GM23338 (cell line): ENCODE results near the gene MYOZ3. TPM values are rescaled to one million over a fixed set of nuclear protein-coding genes. Genes with fewer than 3 reads are reported as not detected.

ENCODE experiments used
- ATAC-seq: fragments of 200-7000 bp; cut with Tn5 transposase; 3 replicates; pipeline ENCODE4 v1.9.1; 2020
- DNase-seq: peaks from one replicate; pipeline ENCODE4 v3.0.0-alpha.2; 2015; ENCODE audit warnings: low spot score
- H2AFZ ChIP-seq: fragments of 200-600 bp; sonication (generic); 2 replicates; pipeline ENCODE4 v1.8.0; 2016; ENCODE audit warnings: antibody characterized with exemption, mild to moderate bottlenecking, moderate library complexity
- H3F3A ChIP-seq: fragments of 200-600 bp; sonication (generic); replicated peaks from 2 replicates; pipeline ENCODE4 v1.8.0; 2017; ENCODE audit warnings: antibody characterized with exemption, mixed run types, low read depth
- H3K27ac ChIP-seq: fragments of 200-600 bp; sonication (generic); 2 replicates; pipeline ENCODE4 v1.6.1; 2016; ENCODE audit warnings: low read depth
- H3K27me3 ChIP-seq: fragments of 200-600 bp; sonication (generic); 2 replicates; pipeline ENCODE4 v1.8.0; 2016; ENCODE audit warnings: mild to moderate bottlenecking, mixed run types, moderate library complexity; ENCODE audit not compliant: insufficient read depth
- H3K36me3 ChIP-seq: fragments of 200-600 bp; sonication (generic); 2 replicates; pipeline ENCODE4 v1.8.0; 2016; ENCODE audit warnings: mild to moderate bottlenecking; ENCODE audit not compliant: insufficient read depth
- H3K4me1 ChIP-seq: fragments of 200-600 bp; sonication (generic); 2 replicates; pipeline ENCODE4 v1.8.0; 2016; ENCODE audit warnings: mild to moderate bottlenecking, moderate library complexity; ENCODE audit not compliant: insufficient read depth
- H3K4me2 ChIP-seq: fragments of 200-600 bp; sonication (generic); 2 replicates; pipeline ENCODE4 v1.7.1; 2017; ENCODE audit warnings: mixed run types
- H3K4me3 ChIP-seq: fragments of 200-600 bp; sonication (generic); 2 replicates; pipeline ENCODE4 v1.6.1; 2016; ENCODE audit warnings: mixed run types
- H3K79me2 ChIP-seq: fragments of 200-600 bp; sonication (generic); replicated peaks from 2 replicates; pipeline ENCODE4 v1.8.0; 2017; ENCODE audit warnings: mild to moderate bottlenecking; ENCODE audit not compliant: insufficient read depth
- H3K9me2 ChIP-seq: fragments of 200-600 bp; sonication (generic); 2 replicates; pipeline ENCODE4 v1.8.0; 2017; ENCODE audit not compliant: insufficient read depth
- H4K20me1 ChIP-seq: fragments of 200-600 bp; sonication (generic); replicated peaks from 2 replicates; pipeline ENCODE4 v1.8.0; 2017; ENCODE audit warnings: mild to moderate bottlenecking; ENCODE audit not compliant: insufficient read depth
- H3K27ac Mint-ChIP-seq: 2 replicates; pipeline ENCODE4 v1.8.0; 2020; ENCODE audit warnings: inconsistent platforms, mild to moderate bottlenecking, moderate library complexity, mixed read lengths
- H3K27me3 Mint-ChIP-seq: 3 replicates; pipeline ENCODE4 v1.8.0; 2022; ENCODE audit warnings: low read depth, mild to moderate bottlenecking, moderate library complexity, mixed read lengths, inconsistent platforms; ENCODE audit not compliant: insufficient read depth, poor library complexity
- H3K36me3 Mint-ChIP-seq: 3 replicates; pipeline ENCODE4 v1.8.0; 2021; ENCODE audit warnings: low read depth, mild to moderate bottlenecking, inconsistent platforms, moderate library complexity, mixed read lengths
- H3K4me1 Mint-ChIP-seq: 3 replicates; pipeline ENCODE4 v1.8.0; 2020; ENCODE audit warnings: mild to moderate bottlenecking, inconsistent platforms, mixed read lengths
- H3K4me3 Mint-ChIP-seq: 3 replicates; pipeline ENCODE4 v1.8.0; 2021; ENCODE audit warnings: moderate library complexity, mild to moderate bottlenecking, inconsistent platforms, mixed read lengths
- H3K9me3 Mint-ChIP-seq: 3 replicates; pipeline ENCODE4 v1.8.0; 2020; ENCODE audit warnings: moderate library complexity, mild to moderate bottlenecking, inconsistent platforms, mixed read lengths
- CREB1 ChIP-seq: fragments of 250-450 bp; sonication (Bioruptor Pico); IDR thresholded peaks from 2 replicates; pipeline ENCODE4 v1.5.0; 2020; ENCODE audit warnings: low read depth, mild to moderate bottlenecking, moderate library complexity
- CTCF ChIP-seq, 2 experiments: fragments of 200-600 bp in 1 of 2; sonication (generic) in 1 of 2; conservative IDR thresholded peaks; 2 replicates each; pipeline versions ENCODE4 v1.5.1 to v1.6.1; 2016 to 2017; ENCODE audit warnings: antibody characterized with exemption in 2 of 2, low read depth in 2 of 2, mild to moderate bottlenecking in 2 of 2, moderate library complexity in 1 of 2
- ETS1 ChIP-seq: IDR thresholded peaks from 2 replicates; pipeline ENCODE4 v1.6.1; 2016; ENCODE audit warnings: antibody characterized with exemption
- EZH2 ChIP-seq: fragments of 200-600 bp; sonication (generic); IDR thresholded peaks from one replicate; pipeline ENCODE4 v1.8.0; 2017; ENCODE audit warnings: antibody characterized with exemption, mild to moderate bottlenecking, low read depth; ENCODE audit not compliant: unreplicated experiment
- EZH2phosphoT487 ChIP-seq: fragments of 200-600 bp; sonication (generic); IDR thresholded peaks from one replicate; pipeline ENCODE4 v1.8.1; 2018; ENCODE audit warnings: antibody characterized with exemption; ENCODE audit not compliant: unreplicated experiment
- JUNB ChIP-seq: IDR thresholded peaks from one replicate; pipeline ENCODE4 v1.6.1; 2016; ENCODE audit warnings: antibody characterized with exemption; ENCODE audit not compliant: unreplicated experiment
- NANOG ChIP-seq: IDR thresholded peaks from 2 replicates; pipeline ENCODE4 v1.6.1; 2016; ENCODE audit warnings: antibody characterized with exemption, borderline replicate concordance
- POLR2AphosphoS5 ChIP-seq: IDR thresholded peaks from 2 replicates; pipeline ENCODE4 v1.6.1; 2016; ENCODE audit warnings: antibody characterized with exemption, low read depth
- REST ChIP-seq: IDR thresholded peaks from one replicate; pipeline ENCODE4 v1.6.1; 2018; ENCODE audit warnings: antibody characterized with exemption; ENCODE audit not compliant: unreplicated experiment
- STAT1 ChIP-seq: IDR thresholded peaks from one replicate; pipeline ENCODE4 v1.6.1; 2016; ENCODE audit warnings: antibody characterized with exemption; ENCODE audit not compliant: unreplicated experiment
- ZNF114 ChIP-seq: fragments of 250-450 bp; sonication (Bioruptor Pico); IDR thresholded peaks from 2 replicates; pipeline ENCODE4 v1.5.0; 2020; ENCODE audit warnings: mild to moderate bottlenecking, moderate library complexity
- ZNF331 ChIP-seq: fragments of 250-450 bp; sonication (Bioruptor Pico); IDR thresholded peaks from 2 replicates; pipeline ENCODE4 v1.5.0; 2020; ENCODE audit warnings: low read depth, mild to moderate bottlenecking, moderate library complexity
- ZNF462 ChIP-seq: fragments of 250-450 bp; sonication (Bioruptor Pico); IDR thresholded peaks from 2 replicates; pipeline ENCODE4 v1.5.0; 2020; ENCODE audit warnings: mild to moderate bottlenecking, moderate library complexity
- polyA plus RNA-seq: library from polyadenylated mRNA; unstranded; fragments of >200 nt; fragmentation: Nextera tagmentation; extraction: Ambion mirVana; gene quantifications from 2 replicates; pipeline ENCODE4 v1.2.1, GENCODE V29; 2016
- total RNA-seq: library from RNA; depleted of rRNA; stranded (reverse); fragments of >200 nt; shearing (Covaris generic); gene quantifications from 2 replicates; pipeline ENCODE4 v1.2.3, GENCODE V29; 2014

MYOZ3 gene
- total and polyA plus RNA-seq, 2 experiments from 2014 or later = 12.7 to 13.8 TPM

GRCh38 chr5:150621301-150621700 is 39.8 kb upstream of the MYOZ3 start:
- H3K4me1 Mint-ChIP-seq = peaks cover 25% of the 10 kb centered on the region
- H3K4me3 ChIP-seq = no peak overlapping the region
- H3K36me3 Mint-ChIP-seq = no peaks in the 10 kb centered on the region; the same call in 2 of the 3 replicates
- no peaks in the 10 kb centered on the region for H3K9me3 Mint-ChIP-seq
- no peak overlapping the region for H3K4me2 ChIP-seq
- H3K27me3 ChIP-seq = peaks cover 24% of the 10 kb centered on the region
- ATAC-seq (no peak), DNase-seq (no peak)
- no peak overlapping the region for H3K27ac Mint-ChIP-seq
- H3K27me3 Mint-ChIP-seq = peaks cover 15% of the 10 kb centered on the region
- H3K27ac ChIP-seq = no peak overlapping the region
- TF ChIP-seq ZNF462 = no peak
- no peak for TF ChIP-seq CTCF (conservative IDR thresholded peaks at IDR 0.05; ENCODE audit: low read depth in 2 of 2)
- no peak for TF ChIP-seq ETS1
- no peak for TF ChIP-seq ZNF114 (CRISPR knock-in tag)
- no peak for TF ChIP-seq CREB1 (CRISPR knock-in tag)
- TF ChIP-seq EZH2phosphoT487 = no peak
- TF ChIP-seq POLR2AphosphoS5 = no peak
- no peak for TF ChIP-seq JUNB
- no peak for TF ChIP-seq ZNF331 (CRISPR knock-in tag)
- TF ChIP-seq EZH2 = no peak
- TF ChIP-seq NANOG = no peak
- no peak for TF ChIP-seq REST
- no peak for TF ChIP-seq STAT1
- H3F3A ChIP-seq = 0 out of 2 replicates have a peak, but pooled peaks cover 3% of the 10 kb centered on the region
- H3K4me3 Mint-ChIP-seq = no peak overlapping the region
- no peaks in the 10 kb centered on the region for H3K79me2 ChIP-seq
- H2AFZ ChIP-seq = no peak overlapping the region
- H3K4me1 ChIP-seq = peaks cover 7% of the 10 kb centered on the region; the same call in 1 of the 2 replicates
- no peaks in the 10 kb centered on the region for H3K9me2 ChIP-seq
- H4K20me1 ChIP-seq = no peaks in the 10 kb centered on the region
- H3K36me3 ChIP-seq = no peaks in the 10 kb centered on the region
